HepG2 (cell line): ENCODE data around the gene GLS2. TPM values are rescaled to one million over a fixed set of nuclear protein-coding genes. Genes with fewer than 3 reads are reported as not detected.

Experiments used
- ARID2 ChIP-seq: sonication (generic); formaldehyde crosslinking; IDR thresholded peaks from 2 replicates; pipeline ENCODE4 v1.8.1; 2022; ENCODE audit warnings: mild to moderate bottlenecking, missing genetic modification reagents, borderline replicate concordance
- ETV6 ChIP-seq: sonication (generic); formaldehyde crosslinking; conservative IDR thresholded peaks from 2 replicates; pipeline ENCODE4 v1.4.0; 2020; ENCODE audit warnings: missing genetic modification reagents
- NR2F2 ChIP-seq: IDR thresholded peaks from 2 replicates; pipeline ENCODE4 v1.6.1; 2012; ENCODE audit warnings: low read depth, inconsistent platforms, borderline replicate concordance
- PITX1 ChIP-seq: sonication (generic); formaldehyde crosslinking; IDR thresholded peaks from 2 replicates; pipeline ENCODE4 v1.5.1; 2020; ENCODE audit warnings: mild to moderate bottlenecking, missing genetic modification reagents
- POLR2AphosphoS5 ChIP-seq: IDR thresholded peaks from 2 replicates; pipeline ENCODE4 v1.6.1; 2012; ENCODE audit warnings: low read depth, low read length
- RAD21 ChIP-seq: fragments of 450-650 bp; formaldehyde crosslinking; IDR thresholded peaks from 2 replicates; pipeline ENCODE4 v1.5.0; 2020; ENCODE audit warnings: mild to moderate bottlenecking
- RARG ChIP-seq: sonication (generic); formaldehyde crosslinking; IDR thresholded peaks from 2 replicates; pipeline ENCODE4 v1.4.0; 2020; ENCODE audit warnings: low read depth, mild to moderate bottlenecking, missing genetic modification reagents
- REL ChIP-seq: sonication (generic); formaldehyde crosslinking; conservative IDR thresholded peaks from 2 replicates; pipeline ENCODE4 v1.8.0; 2022; ENCODE audit warnings: mild to moderate bottlenecking, missing genetic modification reagents, moderate library complexity
- REPIN1 ChIP-seq: sonication (generic); formaldehyde crosslinking; IDR thresholded peaks from 2 replicates; pipeline ENCODE4 v1.8.0; 2022; ENCODE audit warnings: missing genetic modification reagents, low read depth, mild to moderate bottlenecking, borderline replicate concordance
- SPEN ChIP-seq: sonication (generic); formaldehyde crosslinking; IDR thresholded peaks from 2 replicates; pipeline ENCODE4 v1.5.1; 2020; ENCODE audit warnings: low read depth, mild to moderate bottlenecking, missing genetic modification reagents
- STAG1 ChIP-seq: sonication (generic); formaldehyde crosslinking; IDR thresholded peaks from 2 replicates; pipeline ENCODE4 v1.4.0; 2020; ENCODE audit warnings: missing genetic modification reagents
- TEAD3 ChIP-seq: optimal IDR thresholded peaks from 2 replicates; pipeline ENCODE3; 2016; ENCODE audit warnings: borderline replicate concordance
- ZNF235 ChIP-seq: sonication (generic); formaldehyde crosslinking; IDR thresholded peaks from 2 replicates; pipeline ENCODE4 v1.8.1; 2023; ENCODE audit warnings: mild to moderate bottlenecking, missing genetic modification reagents, borderline replicate concordance
- ZNF616 ChIP-seq: sonication (generic); formaldehyde crosslinking; IDR thresholded peaks from 2 replicates; pipeline ENCODE4 v1.5.0; 2020; ENCODE audit warnings: low read depth, mild to moderate bottlenecking, missing genetic modification reagents
- ZNF652 ChIP-seq: IDR thresholded peaks from 2 replicates; pipeline ENCODE4 v1.6.1; 2016; ENCODE audit warnings: low read depth, borderline replicate concordance
- ZNF766 ChIP-seq: sonication (generic); formaldehyde crosslinking; IDR thresholded peaks from 2 replicates; pipeline ENCODE4 v1.5.0; 2020; ENCODE audit warnings: missing genetic modification reagents, borderline replicate concordance
- ZNF782 ChIP-seq: sonication (generic); formaldehyde crosslinking; IDR thresholded peaks from 2 replicates; pipeline ENCODE4 v1.4.0; 2020; ENCODE audit warnings: missing genetic modification reagents, mild to moderate bottlenecking, borderline replicate concordance
- ZSCAN29 ChIP-seq: sonication (generic); formaldehyde crosslinking; conservative IDR thresholded peaks from 2 replicates; pipeline ENCODE4 v1.4.0; 2020; ENCODE audit warnings: mild to moderate bottlenecking, missing genetic modification reagents
- polyA plus RNA-seq, 8 experiments: library from polyadenylated mRNA; depleted of rRNA in 3 of 8; stranded (reverse) in 7 of 8; unstranded in 1 of 8; fragments of >200 nt; fragmentation: Illumina TruSeq in 4 of 8; extraction: Trizol in 4 of 8; gene quantifications; 2 replicates each; pipeline versions ENCODE4 v1.2.1 to v1.2.3, GENCODE V29; 2011 to 2016; ENCODE audit warnings: low read depth in 4 of 8, missing spikeins in 1 of 8, mixed read lengths in 1 of 8; ENCODE audit not compliant: insufficient read depth in 1 of 8
- total RNA-seq, 5 experiments: library from RNA; depleted of rRNA; stranded (reverse); fragments of >200 nt; fragmentation: Illumina TruSeq; extraction: Trizol; gene quantifications; 2 replicates each; pipeline ENCODE4 v1.2.3, GENCODE V29; 2016; ENCODE audit warnings: low read depth in 1 of 5
- TF ChIP-seq, protein P1 (sequence below): sonication (generic); formaldehyde crosslinking; conservative IDR thresholded peaks from 2 replicates; pipeline ENCODE4 v1.4.0; 2020; ENCODE audit warnings: missing genetic modification reagents
- TF ChIP-seq, protein P2 (sequence below): IDR thresholded peaks from 2 replicates; pipeline ENCODE4 v1.6.1; 2012; ENCODE audit warnings: low read depth, low read length, improper control_type of control experiment
- TF ChIP-seq, protein P3 (sequence below), 2 experiments: sonication (generic) in 1 of 2; formaldehyde crosslinking in 1 of 2; IDR thresholded peaks; 2 replicates each; pipeline versions ENCODE4 v1.6.1 to v1.9.0; 2014 to 2022; ENCODE audit warnings: antibody characterized with exemption in 1 of 2, borderline replicate concordance in 1 of 2, inconsistent platforms in 1 of 2, low read depth in 1 of 2, missing genetic modification reagents in 1 of 2

Gene GLS2
- total and polyA plus RNA-seq, 2 of the 13 experiments (the other 11 are each of a cell fraction or from before 2014, with no cell fraction given) = 8.6 to 12.2 TPM

DNA sequence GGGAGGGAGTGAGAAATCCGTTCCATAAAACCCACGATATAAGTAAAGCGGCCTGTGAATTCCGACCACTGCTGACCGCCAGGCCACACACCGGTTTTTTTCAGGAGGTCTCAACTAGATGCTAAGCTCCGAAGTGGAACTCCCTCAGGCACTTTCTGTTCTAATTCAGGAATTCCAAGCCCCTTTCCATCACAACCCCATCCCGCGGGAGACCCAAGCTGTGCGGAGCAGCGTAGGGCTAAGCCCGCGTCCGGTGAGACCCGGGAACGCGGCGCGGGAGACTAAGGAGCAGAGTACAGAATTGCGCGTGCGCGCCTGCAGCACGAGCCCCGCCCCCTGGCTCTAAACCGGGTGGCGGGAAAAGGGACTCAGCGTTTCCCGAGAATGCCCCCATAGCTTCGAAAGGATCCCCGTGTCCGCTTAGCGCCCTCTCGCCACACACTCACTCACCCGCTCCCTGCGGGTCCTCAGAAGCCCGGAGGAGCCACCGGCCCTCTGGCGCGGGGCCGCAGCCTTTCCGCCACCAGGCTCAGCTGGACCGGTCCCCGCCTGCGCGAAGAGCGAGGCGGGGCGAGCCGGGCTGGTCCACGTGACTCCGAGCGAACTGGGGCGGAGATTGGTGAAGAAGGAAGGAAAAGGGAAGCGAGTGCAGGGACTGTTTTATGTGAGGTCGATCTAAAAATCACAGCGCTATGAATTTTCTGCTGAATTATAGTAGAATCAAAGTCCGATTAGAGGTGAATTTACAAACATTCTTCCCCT lies 38.9 kb downstream of the GLS2 start, which contains the start of gene TIMELESS (continued):
- TF ChIP-seq, protein P1, sequence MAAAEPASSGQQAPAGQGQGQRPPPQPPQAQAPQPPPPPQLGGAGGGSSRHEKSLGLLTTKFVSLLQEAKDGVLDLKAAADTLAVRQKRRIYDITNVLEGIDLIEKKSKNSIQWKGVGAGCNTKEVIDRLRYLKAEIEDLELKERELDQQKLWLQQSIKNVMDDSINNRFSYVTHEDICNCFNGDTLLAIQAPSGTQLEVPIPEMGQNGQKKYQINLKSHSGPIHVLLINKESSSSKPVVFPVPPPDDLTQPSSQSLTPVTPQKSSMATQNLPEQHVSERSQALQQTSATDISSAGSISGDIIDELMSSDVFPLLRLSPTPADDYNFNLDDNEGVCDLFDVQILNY = peak; percentile 94
- TF ChIP-seq ZNF235 (CRISPR knock-in tag) = peak; percentile 94; the same call in 1 of the 2 replicates
- TF ChIP-seq ZSCAN29 (CRISPR knock-in tag) = no peak
- TF ChIP-seq NR2F2 = no peak
- TF ChIP-seq ZNF782 = peak; percentile 57; the same call in 1 of the 2 replicates
- 0 out of 2 replicates have a peak, but pooled peaks have one; percentile 72 for TF ChIP-seq ZNF616
- TF ChIP-seq, protein P2, sequence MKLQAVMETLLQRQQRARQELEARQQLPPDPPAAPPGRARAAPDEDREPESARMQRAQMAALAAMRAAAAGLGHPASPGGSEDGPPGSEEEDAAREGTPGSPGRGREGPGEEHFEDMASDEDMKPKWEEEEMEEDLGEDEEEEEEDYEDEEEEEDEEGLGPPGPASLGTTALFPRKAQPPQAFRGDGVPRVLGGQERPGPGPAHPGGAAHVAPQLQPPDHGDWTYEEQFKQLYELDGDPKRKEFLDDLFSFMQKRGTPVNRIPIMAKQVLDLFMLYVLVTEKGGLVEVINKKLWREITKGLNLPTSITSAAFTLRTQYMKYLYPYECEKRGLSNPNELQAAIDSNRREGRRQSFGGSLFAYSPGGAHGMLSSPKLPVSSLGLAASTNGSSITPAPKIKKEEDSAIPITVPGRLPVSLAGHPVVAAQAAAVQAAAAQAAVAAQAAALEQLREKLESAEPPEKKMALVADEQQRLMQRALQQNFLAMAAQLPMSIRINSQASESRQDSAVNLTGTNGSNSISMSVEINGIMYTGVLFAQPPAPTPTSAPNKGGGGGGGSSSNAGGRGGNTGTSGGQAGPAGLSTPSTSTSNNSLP = no peak
- TF ChIP-seq ETV6 = no peak; the same call in 1 of the 2 replicates
- TF ChIP-seq POLR2AphosphoS5 = peak; percentile 88
- TF ChIP-seq ZNF652 (CRISPR knock-in tag) = no peak; the same call in 1 of the 2 replicates
- TF ChIP-seq TEAD3 (CRISPR knock-in tag) = peak; percentile 53
- TF ChIP-seq ARID2 = peak; percentile 99
- peak; percentile 65; the same call in 1 of the 2 replicates for TF ChIP-seq SPEN (CRISPR knock-in tag)
- peak; percentile 58 for TF ChIP-seq PITX1
- peak; percentile 94 for TF ChIP-seq REPIN1 (CRISPR knock-in tag)
- TF ChIP-seq STAG1 = peak; percentile 28; the same call in 1 of the 2 replicates
- TF ChIP-seq ZNF766 (CRISPR knock-in tag) = peak; percentile 88
- TF ChIP-seq RARG (CRISPR knock-in tag) = no peak
- TF ChIP-seq, protein P3, sequence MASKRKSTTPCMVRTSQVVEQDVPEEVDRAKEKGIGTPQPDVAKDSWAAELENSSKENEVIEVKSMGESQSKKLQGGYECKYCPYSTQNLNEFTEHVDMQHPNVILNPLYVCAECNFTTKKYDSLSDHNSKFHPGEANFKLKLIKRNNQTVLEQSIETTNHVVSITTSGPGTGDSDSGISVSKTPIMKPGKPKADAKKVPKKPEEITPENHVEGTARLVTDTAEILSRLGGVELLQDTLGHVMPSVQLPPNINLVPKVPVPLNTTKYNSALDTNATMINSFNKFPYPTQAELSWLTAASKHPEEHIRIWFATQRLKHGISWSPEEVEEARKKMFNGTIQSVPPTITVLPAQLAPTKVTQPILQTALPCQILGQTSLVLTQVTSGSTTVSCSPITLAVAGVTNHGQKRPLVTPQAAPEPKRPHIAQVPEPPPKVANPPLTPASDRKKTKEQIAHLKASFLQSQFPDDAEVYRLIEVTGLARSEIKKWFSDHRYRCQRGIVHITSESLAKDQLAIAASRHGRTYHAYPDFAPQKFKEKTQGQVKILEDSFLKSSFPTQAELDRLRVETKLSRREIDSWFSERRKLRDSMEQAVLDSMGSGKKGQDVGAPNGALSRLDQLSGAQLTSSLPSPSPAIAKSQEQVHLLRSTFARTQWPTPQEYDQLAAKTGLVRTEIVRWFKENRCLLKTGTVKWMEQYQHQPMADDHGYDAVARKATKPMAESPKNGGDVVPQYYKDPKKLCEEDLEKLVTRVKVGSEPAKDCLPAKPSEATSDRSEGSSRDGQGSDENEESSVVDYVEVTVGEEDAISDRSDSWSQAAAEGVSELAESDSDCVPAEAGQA (IDR thresholded peaks at IDR 0.05; ENCODE audit: low read depth) = 0 out of 2 replicates have a peak, but pooled peaks have one; percentile 25
- TF ChIP-seq, protein P3 (CRISPR knock-in tag; IDR thresholded peaks at IDR 0.05; ENCODE audit: borderline replicate concordance) = peak; percentile 64; the same call in 1 of the 2 replicates
- TF ChIP-seq RAD21 = peak; percentile 47
- TF ChIP-seq REL (CRISPR knock-in tag) = no peak; the same call in 1 of the 2 replicates
